Upper lobe of left lung (tissue), 4 donors: ENCODE results near the gene RSBN1L.

Experiments
- EP300 ChIP-seq, 4 donors: sonication (generic); formaldehyde crosslinking; IDR thresholded peaks; one replicate each; pipeline ENCODE4 v1.5.1; 2017; ENCODE audit warnings: antibody characterized with exemption in 4 of 4, control low read depth in 2 of 4
- POLR2A ChIP-seq, 4 donors: fragments of 450-650 bp; IDR thresholded peaks; one replicate each; pipeline ENCODE4 v1.5.1; 2016 to 2017; ENCODE audit warnings: antibody characterized with exemption in 4 of 4, mild to moderate bottlenecking in 2 of 4
- POLR2AphosphoS5 ChIP-seq, 2 donors: sonication (generic); formaldehyde crosslinking; IDR thresholded peaks; one replicate each; pipeline ENCODE4 v1.5.1; 2017; ENCODE audit warnings: antibody characterized with exemption in 2 of 2

DNA sequence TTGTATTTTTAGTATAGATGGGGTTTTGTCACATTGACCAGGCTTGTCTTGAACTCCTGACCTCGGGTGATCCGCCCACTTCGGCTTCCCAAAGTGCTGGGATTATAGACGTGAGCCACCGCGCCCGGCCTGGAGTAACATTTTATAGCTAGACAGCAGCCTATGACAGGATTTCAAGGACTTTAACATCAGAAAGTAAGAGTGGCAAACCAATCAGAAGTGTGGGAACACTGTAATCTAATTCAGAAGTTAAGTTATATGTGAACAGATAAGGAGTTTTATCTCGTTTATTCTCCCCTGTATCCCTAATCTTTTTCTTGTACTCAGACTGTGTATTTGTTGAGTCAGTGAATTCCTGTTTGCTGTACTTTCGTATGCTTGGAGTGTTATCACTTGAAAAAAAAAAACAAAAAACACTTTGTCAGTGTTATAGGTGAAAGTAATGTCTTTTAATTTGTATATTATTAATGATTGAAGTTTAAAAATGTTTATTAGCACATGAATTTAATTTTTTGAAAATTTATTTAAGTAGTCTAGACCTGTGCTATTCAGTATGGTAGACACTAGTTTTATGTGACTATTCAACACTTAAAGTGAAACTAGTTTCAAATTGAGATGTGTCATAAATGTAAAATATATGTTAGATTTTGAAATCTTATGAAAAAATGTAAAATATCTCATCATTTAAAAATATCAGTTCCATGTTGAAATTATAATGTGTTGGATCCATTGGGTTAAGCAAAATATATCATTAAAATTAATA is 38.6 kb downstream of the RSBN1L start:
- TF ChIP-seq POLR2A (IDR thresholded peaks at IDR 0.05) (no peak), EP300 (IDR thresholded peaks at IDR 0.05) (no peak), POLR2AphosphoS5 (IDR thresholded peaks at IDR 0.05) (no peak)
